Measurements from ENCODE around the gene CWF19L1.
"Not testable (repeated sequence)": the region's sequence is repeated elsewhere in the genome, so short reads cannot be mapped to it uniquely, and the experiment has no call there.

The CWF19L1 gene

DNA sequence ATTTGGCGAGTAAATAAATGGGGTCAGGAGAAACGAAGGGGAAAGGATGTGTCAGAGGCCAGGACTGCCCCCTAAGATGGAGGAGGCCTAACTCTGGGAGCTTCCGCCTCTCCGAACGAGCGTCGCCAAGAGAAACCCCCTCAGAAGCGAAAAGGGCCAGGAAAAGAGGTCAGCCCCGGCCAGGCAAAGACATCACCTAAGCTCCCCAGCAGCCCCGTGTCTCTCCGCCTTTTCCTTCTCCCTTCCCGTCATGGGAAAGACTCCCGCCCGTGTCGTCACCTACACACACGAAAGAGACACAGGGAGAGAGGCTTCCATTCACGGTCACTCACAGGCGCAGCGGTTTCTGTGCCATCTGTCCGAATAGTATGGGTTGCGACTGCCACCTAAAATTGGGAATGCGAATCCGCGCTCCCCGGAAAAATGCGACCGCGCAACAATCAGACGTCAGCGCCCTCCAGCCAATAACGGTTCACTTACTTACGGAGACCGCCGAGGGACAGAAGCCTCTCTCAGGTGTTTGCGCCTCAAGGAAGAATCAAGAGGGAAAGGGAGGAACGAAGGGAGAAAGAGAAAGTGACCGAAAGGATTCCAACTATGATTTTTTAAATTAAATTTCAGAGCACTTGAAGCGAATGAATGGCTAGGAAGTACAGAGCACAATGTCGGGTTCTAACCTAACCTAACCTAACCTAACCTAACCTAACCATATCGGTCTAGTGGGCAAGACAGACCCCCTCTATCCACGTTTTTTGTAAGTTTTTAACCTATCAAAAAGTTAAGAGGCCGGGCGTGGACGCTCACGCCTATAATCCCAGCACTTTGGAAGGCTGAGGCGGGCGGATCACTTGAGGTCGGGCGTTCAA is at the start of gene CWF19L1:
Gene CWF19L1 (minus strand): TSS at position 400 of the 866 bp plus-strand sequence. CDS start 45 bp downstream, at position 355.
- FAIRE-seq (peak; percentile 40), DNase-seq (ENCODE audit: low spot score) (peak; percentile 92)

GRCh38 chr10:100315615-100316014 is 48.2 kb upstream of the CWF19L1 start:
- DNase-seq (ENCODE audit: low spot score), result no peak
- no peak for FAIRE-seq

DNA sequence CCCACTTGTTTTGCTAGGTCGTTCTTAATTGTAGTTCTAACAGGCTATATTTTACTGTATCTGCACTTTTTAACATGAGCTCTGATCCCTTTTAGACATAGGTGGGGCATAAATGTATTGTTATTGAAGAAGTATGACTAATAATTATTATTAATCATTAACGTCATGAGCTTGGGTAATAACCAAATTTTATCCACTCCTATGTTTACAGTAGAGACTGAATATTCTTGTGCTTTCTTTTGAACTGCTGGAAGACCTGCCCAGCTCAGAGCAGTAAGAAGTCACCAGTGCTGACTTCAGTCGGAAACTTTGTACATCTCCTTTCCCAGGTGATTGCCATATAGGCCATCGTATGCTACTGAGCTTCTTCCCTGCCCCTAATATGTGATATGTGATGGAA is 43.9 kb upstream of the CWF19L1 start:
- no peak for FAIRE-seq

GRCh38 chr10:100307684-100308083 is 40.2 kb upstream of the CWF19L1 start:
- DNase-seq (ENCODE audit: low spot score) (no peak), FAIRE-seq (no peak)

More for the DNA sequence above, 43.9 kb upstream of the CWF19L1 start:
- DNase-seq (ENCODE audit: low spot score), result no peak

- DNase-seq (ENCODE audit: low spot score), result no peak
- FAIRE-seq, result no peak
Measured at GRCh38 chr10:100306861-100307260, 39.4 kb upstream of the CWF19L1 start.

DNA sequence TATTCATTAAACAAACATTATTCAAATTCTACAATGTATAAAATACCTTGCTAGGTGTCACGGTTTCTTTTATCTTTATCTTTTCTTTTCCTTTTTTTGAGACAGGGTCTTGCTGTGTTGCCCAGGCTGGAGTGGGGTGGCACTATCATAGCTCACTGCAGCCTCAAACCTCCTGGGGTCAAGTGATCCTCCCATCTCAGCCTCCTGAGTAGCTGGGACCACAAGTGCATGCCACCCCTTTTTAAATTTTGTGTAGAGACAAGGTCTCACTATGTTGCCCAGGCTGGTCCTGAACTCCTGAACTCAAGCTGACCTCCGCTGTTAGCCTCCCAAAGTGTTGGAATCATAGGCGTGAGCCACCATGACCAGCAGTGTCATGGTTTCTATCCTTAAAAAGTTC is 37.0 kb upstream of the CWF19L1 start:
- FAIRE-seq, result no peak
- DNase-seq (ENCODE audit: low spot score), result no peak

GRCh38 chr10:100303724-100304319 is 36.4 kb upstream of the CWF19L1 start:
- DNase-seq (ENCODE audit: low spot score) (peak; percentile 58), FAIRE-seq (peak; percentile 78)

DNA sequence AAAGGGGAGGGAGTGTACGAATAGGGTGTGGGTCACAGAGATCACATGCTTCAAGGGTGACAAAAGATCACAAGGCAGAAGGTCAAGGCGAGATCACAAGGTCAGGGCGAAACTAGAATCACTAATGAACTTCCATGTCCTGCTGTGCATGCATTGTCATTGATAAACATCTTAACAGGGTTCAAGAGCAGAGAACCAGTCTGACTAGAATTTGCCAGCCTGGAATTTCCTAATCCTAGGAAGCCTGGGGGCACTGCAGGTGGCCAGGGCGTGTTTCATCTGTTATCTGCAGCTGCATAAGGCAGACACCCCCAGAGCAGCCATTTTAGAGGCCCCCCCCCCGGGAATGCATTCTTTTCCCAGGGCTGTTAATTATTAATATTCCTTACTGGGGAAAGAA is 33.7 kb upstream of the CWF19L1 start:
- FAIRE-seq; DNase-seq (ENCODE audit: low spot score): not testable (repeated sequence)

DNA sequence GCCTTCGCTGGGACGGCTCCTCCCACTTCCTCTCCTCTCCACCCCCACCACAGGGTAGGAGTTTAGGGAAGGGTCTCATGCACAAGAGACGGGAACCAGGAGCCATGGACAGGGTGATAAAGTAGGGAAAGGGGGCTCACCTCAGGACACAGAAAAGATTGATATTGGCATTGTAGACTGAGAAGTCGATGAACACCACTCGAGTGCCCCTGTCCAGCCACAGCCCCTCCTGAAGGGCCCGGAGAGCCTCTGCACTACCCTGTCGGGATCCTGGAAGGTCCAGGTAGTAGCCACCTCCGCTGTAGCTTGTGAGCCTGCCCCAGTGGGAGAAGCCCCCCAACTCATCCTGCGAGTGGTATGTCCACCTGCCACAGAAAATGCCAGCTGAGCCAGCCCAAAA is 29.8 kb upstream of the CWF19L1 start:
- FAIRE-seq, result no peak
- no peak for DNase-seq (ENCODE audit: low spot score)

- FAIRE-seq, result no peak
- DNase-seq (ENCODE audit: low spot score), result no peak
Measured at GRCh38 chr10:100293066-100293465, 25.6 kb upstream of the CWF19L1 start.

DNA sequence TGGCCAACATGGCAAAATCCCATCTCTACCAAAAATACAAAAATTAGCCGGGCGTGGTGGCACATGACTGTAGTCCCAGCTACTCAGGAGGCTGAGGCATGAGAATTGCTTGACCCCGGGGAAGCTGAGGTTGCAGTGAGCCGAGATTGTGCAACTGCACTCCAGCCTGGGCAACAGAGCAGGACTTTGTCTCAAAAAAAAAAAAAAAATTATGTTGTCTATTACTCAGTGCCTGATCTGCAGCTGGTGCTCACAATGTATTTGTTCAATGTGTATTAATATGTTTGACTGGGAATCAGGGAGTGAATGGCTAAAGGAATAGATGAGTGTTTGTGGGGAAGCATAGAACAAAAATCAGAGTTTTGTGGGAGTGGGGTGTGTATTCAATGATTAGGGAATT is 24.9 kb upstream of the CWF19L1 start:
- not testable (repeated sequence) for FAIRE-seq; DNase-seq (ENCODE audit: low spot score)

DNA sequence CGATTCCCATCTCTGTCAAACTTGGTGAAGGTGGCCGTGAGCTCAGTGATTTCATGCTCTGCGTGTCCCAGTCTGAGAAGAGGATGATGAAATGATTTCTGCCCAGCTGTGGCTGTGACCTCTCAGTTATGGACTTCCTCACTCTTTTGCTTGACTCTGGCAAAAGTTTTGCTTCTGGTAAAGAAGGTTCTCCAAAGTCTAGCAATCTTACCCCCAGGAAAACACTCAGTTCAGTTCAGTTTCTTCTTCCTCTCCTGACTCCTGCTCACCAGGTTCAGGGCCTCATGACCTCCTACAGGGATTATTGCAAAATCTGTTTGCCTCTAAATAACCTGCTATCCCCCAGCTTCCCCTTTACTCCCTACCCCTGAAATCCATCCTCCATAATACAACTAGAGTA is 23.9 kb upstream of the CWF19L1 start:
- FAIRE-seq, result no peak
- no peak for DNase-seq (ENCODE audit: low spot score)

DNA sequence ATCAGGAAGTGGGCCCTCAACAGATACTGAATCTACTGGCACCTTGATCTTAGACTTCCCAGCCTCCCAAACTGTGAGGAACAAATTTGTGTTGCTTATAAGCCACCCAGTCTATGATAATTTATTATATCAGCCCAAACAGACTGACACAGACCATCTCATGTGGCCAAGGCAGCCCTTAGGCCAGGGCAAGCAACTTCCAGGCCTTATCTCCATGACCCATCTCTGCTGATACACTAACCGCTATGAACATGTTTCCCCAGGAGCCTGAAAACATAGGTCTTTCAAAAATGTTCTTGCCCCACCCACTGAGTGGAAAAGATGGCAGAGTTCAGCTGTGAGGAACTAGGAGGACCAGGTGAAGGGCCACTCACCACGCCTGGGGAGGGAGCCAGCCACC is 22.2 kb upstream of the CWF19L1 start:
- no peak for DNase-seq (ENCODE audit: low spot score)
- FAIRE-seq, result no peak

- FAIRE-seq, result no peak
- no peak for DNase-seq (ENCODE audit: low spot score)
Measured at GRCh38 chr10:100288196-100288595, 20.8 kb upstream of the CWF19L1 start.

- DNase-seq (ENCODE audit: low spot score) (no peak), FAIRE-seq (no peak)
Measured at GRCh38 chr10:100287756-100288155, 20.3 kb upstream of the CWF19L1 start.

DNA sequence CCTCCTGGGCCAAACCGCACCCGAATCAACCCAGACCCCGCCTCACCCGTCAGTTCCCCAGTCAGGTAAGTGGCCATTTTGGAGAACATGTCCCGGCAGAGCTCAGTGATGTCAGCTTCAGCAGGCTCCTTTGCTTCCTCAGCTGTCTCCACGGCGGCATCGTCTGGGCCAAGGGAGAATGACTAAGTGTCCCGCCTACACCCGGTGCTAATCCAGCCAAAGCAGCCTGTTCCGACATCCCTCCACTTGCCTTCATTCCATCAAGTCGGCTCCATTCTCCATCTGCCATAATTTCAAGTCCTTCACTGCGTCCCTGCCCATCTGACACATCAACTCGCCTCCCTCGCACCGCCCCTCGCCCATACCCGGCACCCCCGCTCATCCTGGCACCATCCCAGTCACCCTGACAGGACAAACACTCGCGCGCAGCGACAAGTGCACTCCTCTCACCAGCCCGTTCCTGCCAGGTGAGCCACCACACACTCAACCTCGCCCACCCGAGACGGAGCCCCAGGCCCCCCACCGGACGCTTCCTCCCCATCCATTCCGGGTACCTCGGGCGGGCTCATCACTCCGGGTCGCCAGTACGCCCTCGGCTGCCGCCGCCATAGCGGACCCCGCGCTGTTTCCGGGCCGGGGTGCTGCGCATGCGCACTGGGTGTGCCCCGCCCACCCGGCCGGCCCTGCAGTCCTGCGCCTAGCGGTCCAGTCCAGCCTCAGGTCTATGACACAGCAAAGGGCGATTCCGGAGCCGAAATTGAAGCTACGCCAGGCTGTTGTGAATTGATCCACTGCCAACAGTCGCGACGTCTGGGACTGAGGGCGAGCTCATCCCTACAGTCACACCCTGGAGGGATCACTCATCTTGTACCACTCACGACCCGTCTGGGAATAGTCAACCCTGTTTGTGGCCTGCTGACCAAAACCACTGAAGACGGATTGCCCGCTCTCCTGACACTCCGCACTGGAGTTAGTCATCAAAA is 18.9 kb upstream of the CWF19L1 start, which contains the start of gene BLOC1S2:
Gene BLOC1S2 (minus strand): TSS at position 630 of the 983 bp plus-strand sequence. CDS start 21 bp downstream, at position 609.
- peak; percentile 13 for FAIRE-seq
- DNase-seq (ENCODE audit: low spot score), result peak; percentile 98

DNA sequence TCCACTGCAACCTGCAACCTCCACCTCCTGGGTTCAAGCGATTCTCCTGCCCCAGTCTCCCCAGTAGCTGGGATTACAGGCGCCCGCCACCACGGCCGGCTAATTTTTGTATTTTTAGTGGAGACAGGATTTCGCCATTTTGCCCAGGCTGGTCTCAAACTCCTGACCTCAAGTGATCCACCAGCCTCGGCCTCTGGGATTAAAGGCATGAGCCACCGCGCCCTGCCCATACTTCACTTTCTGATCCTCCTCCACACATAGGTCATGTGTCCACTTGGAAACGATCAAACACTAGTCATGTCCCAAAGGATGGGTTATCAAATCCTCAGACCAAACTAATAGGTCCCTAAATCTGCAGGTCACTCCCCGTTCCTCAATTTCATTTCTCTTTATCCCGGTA is 17.9 kb upstream of the CWF19L1 start:
- not testable (repeated sequence) for DNase-seq (ENCODE audit: low spot score); FAIRE-seq

DNA sequence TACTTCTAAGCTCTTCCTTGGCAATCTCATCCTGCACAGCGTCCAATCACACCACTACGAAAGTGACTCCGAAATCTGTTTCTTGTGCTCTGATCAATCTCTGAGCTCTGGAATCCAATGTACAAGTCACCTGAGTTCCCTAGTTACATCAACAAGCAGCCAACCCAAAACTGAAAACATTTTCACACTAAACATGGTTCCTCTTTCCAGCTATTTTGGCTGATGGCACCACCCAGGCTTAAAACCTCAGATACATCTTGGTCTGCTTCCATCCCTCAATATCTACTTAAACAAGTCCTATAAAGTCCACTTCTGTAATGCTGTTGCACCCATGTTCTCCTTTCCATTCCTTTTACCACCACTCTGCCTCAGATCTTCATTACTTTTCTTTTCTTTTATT is 15.5 kb upstream of the CWF19L1 start:
- FAIRE-seq, result no peak
- DNase-seq (ENCODE audit: low spot score), result no peak

- DNase-seq (ENCODE audit: low spot score); FAIRE-seq: not testable (repeated sequence)
Measured at GRCh38 chr10:100276971-100277370, 9.5 kb upstream of the CWF19L1 start.

- DNase-seq (ENCODE audit: low spot score), result no peak
- no peak for FAIRE-seq
Measured at GRCh38 chr10:100265821-100266485, 1.5 kb downstream of the CWF19L1 start.

GRCh38 chr10:100254191-100254590 is 13.2 kb downstream of the CWF19L1 start:
- no peak for FAIRE-seq
- DNase-seq (ENCODE audit: low spot score), result no peak
